Inferior parietal cortex (tissue), 1 donor: Measurements from ENCODE around the gene WDR4.
"Not testable (repeated sequence)": the region's sequence is repeated elsewhere in the genome, so short reads cannot be mapped to it uniquely, and the experiment has no call there.

Experiments
- DNase-seq: peaks from one replicate; pipeline ENCODE4 v3.0.0-alpha.2; 2016; ENCODE audit errors: extremely low spot score

WDR4 gene

GRCh38 chr21:42878678-42878992 is 704 bp downstream of the WDR4 start:
- DNase-seq, result no peak

DNA sequence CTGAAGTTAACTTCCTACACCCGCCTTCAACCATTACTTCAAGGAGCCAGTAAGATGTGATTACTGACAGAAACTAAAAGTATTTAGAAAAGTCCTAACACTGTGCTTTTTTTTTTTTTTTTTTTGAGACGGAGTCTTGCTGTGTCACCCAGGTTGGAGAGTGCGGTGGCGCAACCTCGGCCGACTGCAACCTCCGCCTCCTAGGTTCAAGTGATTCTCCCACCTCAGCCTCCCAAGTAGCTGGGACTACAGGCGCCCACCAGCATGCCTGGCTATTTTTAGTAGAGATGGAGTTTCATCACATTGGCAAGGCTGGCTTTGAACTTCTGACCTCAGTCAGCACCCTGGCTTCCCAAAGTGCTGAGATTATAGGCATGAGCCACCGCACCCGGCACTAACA is 3.5 kb downstream of the WDR4 start:
- not testable (repeated sequence) for DNase-seq

DNA sequence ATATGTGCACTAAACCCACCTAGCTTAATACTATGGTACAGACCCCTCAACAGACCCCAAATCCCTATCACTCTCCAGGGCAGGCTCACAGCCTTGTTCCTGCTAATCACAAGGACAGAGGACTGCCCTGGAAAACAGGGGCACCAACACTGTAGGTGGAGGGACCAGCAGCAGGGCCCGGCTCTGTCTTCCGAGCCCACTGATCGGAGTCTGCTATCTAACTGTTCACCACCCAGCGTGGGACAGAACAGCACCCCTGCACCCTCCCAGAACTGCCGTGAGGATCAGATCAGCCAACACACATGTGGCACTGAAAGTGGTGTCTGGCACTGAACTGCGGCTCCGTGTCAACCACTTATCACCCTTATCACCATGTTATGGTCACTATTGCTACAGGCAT is 6.2 kb downstream of the WDR4 start:
- DNase-seq, result no peak

- DNase-seq, result no peak
These were observed 11.1 kb downstream of the WDR4 start for GRCh38 chr21:42868196-42868595.

DNA sequence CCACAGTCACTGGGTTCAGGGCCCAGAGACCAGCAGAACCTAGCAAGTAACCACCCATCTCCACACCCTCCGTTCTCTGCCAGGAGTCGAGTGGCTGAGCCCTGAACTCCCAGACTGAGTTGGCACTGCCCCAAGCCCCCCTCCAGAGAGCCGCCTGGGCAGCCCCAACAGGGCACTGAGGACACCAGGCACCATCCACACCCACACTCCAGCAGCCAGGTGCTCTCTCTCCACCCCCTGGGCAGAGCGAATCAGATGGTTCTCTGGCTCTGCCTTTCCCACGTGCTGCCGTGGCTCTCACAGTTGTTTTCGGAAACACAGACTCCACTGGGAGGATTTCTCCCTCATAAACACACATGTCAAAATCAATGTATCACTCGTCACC is 13.6 kb downstream of the WDR4 start:
- DNase-seq, result no peak

DNA sequence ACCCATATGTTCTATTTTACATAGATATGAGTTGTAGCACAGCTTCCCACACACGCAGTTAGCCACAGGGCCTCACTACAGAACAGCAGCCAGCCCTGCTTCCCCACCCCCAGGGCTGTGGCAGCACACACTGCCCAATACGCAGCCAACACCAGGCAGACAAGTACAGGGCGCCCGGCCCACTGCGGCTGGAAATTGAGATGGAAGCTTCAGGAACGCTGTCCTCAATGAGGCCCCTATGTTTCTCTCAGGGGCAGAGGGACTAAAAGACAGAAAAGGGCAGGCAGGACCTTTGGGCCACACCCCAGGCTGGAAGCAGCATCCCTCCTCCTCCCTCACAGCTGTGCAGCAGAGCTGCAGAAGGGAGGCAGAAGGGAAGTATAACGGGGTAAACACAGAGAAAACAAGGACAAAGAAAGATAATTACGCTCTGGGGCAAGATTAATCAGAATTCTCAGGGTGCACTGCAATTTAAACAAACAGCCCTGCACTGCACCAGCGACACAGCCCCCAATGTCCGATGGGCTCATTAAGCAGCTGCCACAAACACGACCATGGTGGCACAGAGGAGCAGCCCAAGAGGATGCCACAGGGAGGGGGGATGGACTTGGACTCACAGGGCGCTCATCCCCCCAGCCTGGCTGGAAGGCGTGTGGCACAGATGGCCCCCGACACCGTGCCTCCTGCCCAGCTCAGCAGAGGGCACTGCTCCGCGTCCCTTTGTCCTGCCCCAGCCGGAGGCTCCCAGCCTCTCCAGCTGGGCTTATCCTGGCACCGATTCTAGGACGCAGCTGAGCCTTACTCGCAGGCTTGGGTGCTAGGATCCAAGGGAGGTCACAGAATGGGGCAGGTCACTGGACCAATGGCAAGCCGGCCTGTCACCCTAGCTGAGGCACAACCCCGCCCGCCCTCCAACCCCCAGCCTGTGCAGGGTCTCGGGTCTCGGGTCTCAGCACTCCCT is 14.2 kb downstream of the WDR4 start:
- peak; percentile 32 for DNase-seq

- DNase-seq, result no peak
These were observed 15.1 kb downstream of the WDR4 start for GRCh38 chr21:42864286-42864685.

- no peak for DNase-seq
These were observed 15.9 kb downstream of the WDR4 start for GRCh38 chr21:42863504-42863870.

DNA sequence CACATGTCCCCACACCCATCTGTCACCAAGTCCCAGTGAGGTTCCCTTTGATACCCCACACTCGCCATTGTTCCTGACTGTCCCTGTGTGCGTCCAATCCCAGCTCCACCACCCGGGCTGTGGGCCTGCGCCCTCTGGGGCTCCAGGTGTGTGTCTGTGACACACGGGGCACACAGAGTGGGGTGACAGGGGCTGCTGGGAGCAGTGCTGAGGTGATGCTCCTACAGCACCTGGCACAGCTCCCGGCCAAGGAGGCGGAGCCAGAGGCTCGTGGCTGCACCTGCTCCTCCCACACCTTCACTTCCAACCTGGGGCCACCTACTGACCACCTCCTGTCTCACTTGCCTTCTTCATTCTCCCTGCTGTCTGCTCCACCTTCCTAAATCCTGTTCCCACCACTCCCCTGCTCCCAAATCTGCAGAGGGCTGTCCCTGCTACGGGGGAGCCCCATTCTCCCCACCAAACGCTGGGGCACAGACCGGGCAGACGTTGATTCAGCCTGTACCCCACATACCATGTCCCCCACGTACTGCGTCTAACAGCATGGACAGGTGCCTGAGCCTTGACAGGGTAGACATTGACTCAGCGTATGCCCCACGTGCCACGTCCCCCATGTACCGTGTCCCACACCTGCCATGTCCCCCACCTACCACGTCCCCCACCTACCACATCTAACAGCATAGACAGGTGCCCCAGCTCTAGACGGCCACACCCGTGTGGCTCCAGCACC is 16.4 kb downstream of the WDR4 start:
- DNase-seq, result no peak

DNA sequence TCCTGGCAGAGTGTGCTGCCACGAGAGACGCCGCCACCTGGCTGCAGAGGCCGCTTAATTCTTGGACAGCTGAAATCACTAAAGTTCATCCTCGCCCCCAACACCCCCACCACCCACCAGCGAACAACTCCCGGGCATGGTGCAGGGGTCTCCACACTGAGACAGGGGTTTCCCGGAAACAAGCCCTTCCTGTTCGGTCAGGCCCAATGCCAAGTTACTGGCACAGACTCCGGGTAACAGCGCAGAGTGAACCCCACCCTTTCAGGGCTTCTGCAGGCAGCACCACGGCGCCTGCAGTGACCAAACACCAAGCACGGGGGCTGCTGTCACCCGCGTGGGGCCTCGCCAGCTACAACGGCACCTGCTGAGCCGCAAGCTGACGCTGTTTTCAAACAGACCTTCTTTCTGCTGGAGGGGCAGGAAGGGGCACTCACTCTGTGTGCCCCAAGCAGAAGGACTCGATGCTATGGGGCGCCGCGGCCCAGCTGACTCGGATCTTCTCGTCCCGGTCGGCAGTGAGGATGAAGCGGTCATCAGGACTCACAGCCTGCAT is 17.4 kb downstream of the WDR4 start:
- no peak for DNase-seq

GRCh38 chr21:42861311-42861847 is 18.0 kb downstream of the WDR4 start:
- no peak for DNase-seq

GRCh38 chr21:42860345-42860744 is 19.0 kb downstream of the WDR4 start:
- no peak for DNase-seq

- DNase-seq, result no peak
These were observed 19.5 kb downstream of the WDR4 start for GRCh38 chr21:42859891-42860230.

DNA sequence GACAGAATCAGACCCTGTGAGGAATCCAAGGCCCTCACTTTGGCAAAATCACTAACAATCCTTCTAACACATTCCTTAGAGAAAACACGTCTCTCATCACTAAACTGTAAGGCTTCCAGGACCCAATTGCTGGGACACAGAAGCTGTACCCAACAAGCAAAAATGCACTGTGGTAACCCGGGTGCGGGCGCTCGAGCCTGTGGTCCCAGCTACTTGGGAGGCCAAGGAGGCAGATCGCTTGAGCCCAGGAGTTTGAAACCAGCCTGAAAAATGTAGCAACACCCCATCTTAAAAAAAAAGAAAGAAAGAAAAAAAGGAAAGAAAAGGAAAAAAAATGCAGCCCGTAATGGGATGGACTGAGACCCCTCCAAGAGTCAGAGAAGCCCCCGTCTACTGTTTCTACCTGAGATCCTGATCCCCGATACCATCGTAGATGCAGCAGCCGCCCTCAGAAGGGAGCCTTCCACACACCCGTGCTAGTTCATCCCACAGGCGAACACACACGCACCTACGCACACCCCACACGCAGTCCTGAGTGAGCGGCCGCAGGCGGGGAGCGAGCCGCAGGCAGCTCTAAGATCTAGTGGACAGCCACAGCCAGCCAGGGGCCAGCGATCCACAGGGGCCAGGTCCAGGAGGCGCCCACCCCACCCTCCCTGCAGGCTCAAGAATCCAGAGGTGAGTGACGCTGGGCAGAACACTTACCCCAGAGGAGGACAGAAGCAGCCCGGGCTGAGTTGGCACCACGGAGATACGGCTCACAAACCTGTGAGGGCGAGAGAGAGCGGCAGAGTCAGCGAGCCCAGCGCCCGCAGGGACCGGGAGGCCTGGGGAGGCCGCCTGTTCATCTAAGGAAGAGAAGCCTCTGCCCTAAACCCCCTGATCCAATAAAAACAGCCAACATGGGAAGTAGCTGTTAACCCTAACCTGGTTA is 20.1 kb downstream of the WDR4 start:
- DNase-seq, result no peak

DNA sequence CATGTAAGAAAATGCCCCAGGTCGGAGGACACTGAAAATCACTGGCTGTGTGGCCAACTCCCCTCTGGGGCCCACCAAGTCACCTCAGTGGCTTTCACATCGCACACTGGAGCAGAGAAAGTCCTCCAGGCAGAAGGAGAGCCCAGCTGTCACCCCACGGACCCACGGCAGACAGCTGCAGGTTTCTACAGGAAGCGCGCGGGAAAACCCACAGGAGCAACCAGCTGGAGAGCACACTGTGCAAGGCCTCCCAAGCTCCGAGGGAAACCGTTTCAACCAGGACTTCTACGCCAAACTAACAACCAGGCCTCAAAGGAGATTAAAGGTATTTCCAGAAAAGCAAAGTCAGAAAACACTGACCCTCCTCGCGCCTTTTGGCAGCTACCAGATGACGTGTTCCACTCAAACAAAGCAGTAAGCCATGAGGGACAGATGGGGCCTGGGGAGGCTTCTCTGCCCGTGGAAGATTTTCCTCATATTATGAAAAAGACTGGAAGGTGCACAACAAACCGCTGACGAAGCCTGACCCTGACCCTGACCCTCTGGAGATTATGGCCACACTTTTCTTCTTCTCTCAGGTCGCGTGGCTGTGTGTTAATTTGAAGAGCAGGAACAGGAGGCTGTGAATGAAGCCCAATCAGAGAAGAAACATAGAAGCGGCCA is 21.0 kb downstream of the WDR4 start:
- no peak for DNase-seq

DNA sequence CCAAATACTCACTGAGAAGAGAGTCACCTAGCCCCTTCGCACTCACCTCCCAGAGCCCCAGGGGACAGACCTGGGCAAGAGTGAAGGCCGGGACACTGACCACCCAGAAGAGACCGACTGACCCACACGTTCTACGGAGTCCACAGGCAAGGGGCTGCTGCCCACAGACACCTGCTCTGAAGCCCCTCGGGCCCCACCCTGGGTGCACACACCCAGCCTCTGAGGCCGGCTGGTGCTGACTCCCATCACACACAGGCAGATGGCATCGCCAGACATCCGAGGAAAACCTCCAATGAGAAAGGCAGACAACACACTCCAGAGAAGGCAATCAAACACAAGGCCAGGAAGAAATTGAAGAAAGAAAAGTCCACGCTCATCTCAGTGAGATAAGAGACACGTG is 22.1 kb downstream of the WDR4 start:
- DNase-seq, result no peak

- DNase-seq, result no peak
These were observed 23.4 kb downstream of the WDR4 start for GRCh38 chr21:42855937-42856335.

- no peak for DNase-seq
These were observed 24.0 kb downstream of the WDR4 start for GRCh38 chr21:42855171-42855936.

GRCh38 chr21:42854246-42855010 is 24.9 kb downstream of the WDR4 start:
- DNase-seq, result no peak

DNA sequence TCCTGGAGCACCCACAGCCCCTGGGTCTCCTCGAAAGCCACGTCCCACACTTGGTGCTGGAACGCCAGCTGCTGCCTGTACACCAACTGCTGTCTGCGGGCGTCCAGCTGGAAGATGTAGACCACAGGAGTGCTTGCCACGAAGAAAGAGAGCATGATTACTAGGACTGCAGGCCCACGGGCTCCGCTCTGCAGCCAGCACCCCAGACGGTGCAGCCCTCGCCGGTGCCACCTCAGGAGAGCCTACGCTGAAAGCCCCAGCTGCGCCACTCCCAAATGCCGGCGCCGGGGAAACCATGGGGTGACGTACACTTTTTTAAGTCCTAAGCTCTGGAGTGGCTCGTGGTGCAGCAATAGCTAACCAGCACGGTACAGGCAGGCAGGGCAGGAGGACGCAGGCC is 25.7 kb downstream of the WDR4 start:
- DNase-seq, result no peak
